ENCODE data around the gene FOLH1. TPM values are rescaled to one million over a fixed set of nuclear protein-coding genes. Genes with fewer than 3 reads are reported as not detected.
"Not testable (repeated sequence)": the region's sequence is repeated elsewhere in the genome, so short reads cannot be mapped to it uniquely, and the experiment has no call there.

Gene FOLH1
- under 0.01 TPM in 1 of 2 replicates, not detected in the other for total RNA-seq

GRCh38 chr11:49208006-49208721 is at the start of gene FOLH1:
Gene FOLH1 (minus strand): TSS chr11:49208602. CDS start chr11:49208409, 193 bp downstream.
- peak in 1 of 2 donors; percentile 38 for DNase-seq (ENCODE audit: low read depth in 2 of 2)

GRCh38 chr11:49255148-49255547 is 46.7 kb upstream of the FOLH1 start:
- DNase-seq (ENCODE audit: low read depth in 2 of 2), result not testable (repeated sequence)

- DNase-seq (ENCODE audit: low read depth in 2 of 2), result not testable (repeated sequence)
Observed at GRCh38 chr11:49251212-49251611, 42.8 kb upstream of the FOLH1 start.

GRCh38 chr11:49250398-49251115 is 42.2 kb upstream of the FOLH1 start:
- DNase-seq (ENCODE audit: low read depth in 2 of 2), result not testable (repeated sequence)

GRCh38 chr11:49249363-49249762 is 41.0 kb upstream of the FOLH1 start:
- DNase-seq (ENCODE audit: low read depth in 2 of 2), result not testable (repeated sequence)

GRCh38 chr11:49233685-49234084 is 25.3 kb upstream of the FOLH1 start:
- DNase-seq (ENCODE audit: low read depth in 2 of 2), result peak; percentile 56 to 72

GRCh38 chr11:49233019-49233418 is 24.6 kb upstream of the FOLH1 start:
- DNase-seq (ENCODE audit: low read depth in 2 of 2), result peak in 1 of 2 donors; percentile 57

- DNase-seq (ENCODE audit: low read depth in 2 of 2), result not testable (repeated sequence)
Observed at GRCh38 chr11:49231725-49232124, 23.3 kb upstream of the FOLH1 start.

- DNase-seq (ENCODE audit: low read depth in 2 of 2), result peak; percentile 8 to 53
Observed at GRCh38 chr11:49230534-49230933, 22.1 kb upstream of the FOLH1 start.

- DNase-seq (ENCODE audit: low read depth in 2 of 2), result not testable (repeated sequence)
Observed at GRCh38 chr11:49230001-49230400, 21.6 kb upstream of the FOLH1 start.

- peak in 1 of 2 donors; percentile 3 for DNase-seq (ENCODE audit: low read depth in 2 of 2)
Observed at GRCh38 chr11:49229136-49229535, 20.7 kb upstream of the FOLH1 start.

GRCh38 chr11:49225255-49225785 is 16.9 kb upstream of the FOLH1 start:
- DNase-seq (ENCODE audit: low read depth in 2 of 2), result not testable (repeated sequence)

GRCh38 chr11:49221112-49221511 is 12.7 kb upstream of the FOLH1 start:
- DNase-seq (ENCODE audit: low read depth in 2 of 2), result no peak

- DNase-seq (ENCODE audit: low read depth in 2 of 2), result no peak
Observed at GRCh38 chr11:49213026-49213560, 4.7 kb upstream of the FOLH1 start.

GRCh38 chr11:49206999-49207398 is 1.4 kb downstream of the FOLH1 start:
- not testable (repeated sequence) for DNase-seq (ENCODE audit: low read depth in 2 of 2)

GRCh38 chr11:49202287-49202976 is 6.0 kb downstream of the FOLH1 start:
- DNase-seq (ENCODE audit: low read depth in 2 of 2), result no peak

- not testable (repeated sequence) for DNase-seq (ENCODE audit: low read depth in 2 of 2)
Observed at GRCh38 chr11:49196775-49197174, 11.6 kb downstream of the FOLH1 start.

GRCh38 chr11:49196002-49196401 is 12.4 kb downstream of the FOLH1 start:
- DNase-seq (ENCODE audit: low read depth in 2 of 2), result not testable (repeated sequence)

GRCh38 chr11:49190287-49190686 is 18.1 kb downstream of the FOLH1 start:
- not testable (repeated sequence) for DNase-seq (ENCODE audit: low read depth in 2 of 2)

GRCh38 chr11:49186225-49186624 is 22.2 kb downstream of the FOLH1 start:
- not testable (repeated sequence) for DNase-seq (ENCODE audit: low read depth in 2 of 2)

- not testable (repeated sequence) for DNase-seq (ENCODE audit: low read depth in 2 of 2)
Observed at GRCh38 chr11:49185597-49185996, 22.8 kb downstream of the FOLH1 start.
